Measurements from ENCODE around the gene MSANTD2. TPM values are rescaled to one million over a fixed set of nuclear protein-coding genes. Genes with fewer than 3 reads are reported as not detected.
A peak's percentile ranks its signal among the peaks of the same experiment; 100 is the strongest.

The MSANTD2 gene
- total and polyA plus RNA-seq, 9 of the 15 experiments (the other 6 are each of a cell fraction or from before 2014, with no cell fraction given), result 1.3 to 9.9 (median 5.3) TPM

GRCh38 chr11:124748100-124748418 lies 52.1 kb downstream of the MSANTD2 start:
- intact Hi-C loops (cut with micrococcal nuclease), result no loop called here
- in situ Hi-C loops (cut with MboI), result no loop called here

GRCh38 chr11:124747406-124748099 lies 52.7 kb downstream of the MSANTD2 start:
- intact Hi-C loops (cut with micrococcal nuclease) (no loop called here), in situ Hi-C loops (cut with MboI) (no loop called here)
- no peaks in the 10 kb centered on the region for H3K79me2 ChIP-seq (ENCODE audit: control insufficient read depth, insufficient read depth, low read length)
- WGBS (ENCODE audit: insufficient coverage, low coverage, missing lambda C conversion rate), result 29% methylated on average over 14 of the region's 14 CpGs
- H3K36me3 ChIP-seq (ENCODE audit: control insufficient read depth, insufficient read depth, low read length), result no peaks in the 10 kb centered on the region
- CTCF ChIA-PET (ENCODE audit: low intra/inter-chr PET ratio), result no interaction called here
- POLR2A ChIA-PET, result interaction anchor here (0.5 to 1.0 kb wide), 2 partner anchors 11 to 328 kb away, joined by 3 read pairs; no protein-coding TSS in a partner anchor
- H3K4me3 ChIP-seq, result no peak overlapping the region
- no peak overlapping the region for H3K9ac ChIP-seq (ENCODE audit: insufficient read depth in 1 of 2, low read depth in 2 of 2, low read length in 2 of 2)
- peaks cover 15 to 58% of the 10 kb centered on the region in 2 experiments; a peak in 4 of 5 replicates for H3K27me3 ChIP-seq (ENCODE audit: control insufficient read depth in 2 of 2, insufficient read depth in 2 of 2, low read length in 2 of 2)
- DNase-seq (ENCODE audit: extremely low read depth in 1 of 4, low spot score in 3 of 4) (no peak), FAIRE-seq (no peak), ATAC-seq (no peak)
- no peak overlapping the region for H3K27ac ChIP-seq (ENCODE audit: extremely low read depth, low read depth, low read length)
- H3K4me1 ChIP-seq (replicated peaks in 1 of 2; ENCODE audit: control insufficient read depth in 2 of 2, insufficient read depth in 2 of 2, low read length in 2 of 2), result peaks cover 7 to 21% of the 10 kb centered on the region in 2 experiments; a peak in 4 of 5 replicates
- 0 out of 2 replicates have a peak, but pooled peaks cover 2% of the 10 kb centered on the region for H4K20me1 ChIP-seq (replicated peaks; ENCODE audit: control insufficient read depth, insufficient read depth, low read length)
- H3K9me1 ChIP-seq (ENCODE audit: control insufficient read depth, insufficient read depth, low read length), result no peaks in the 10 kb centered on the region
- no TSS peak for BruUV-seq (replicated peaks)
- H3K9me3 ChIP-seq (replicated peaks; ENCODE audit: control insufficient read depth, insufficient read depth, low read depth, low read length), result no peaks in the 10 kb centered on the region
- H3K4me2 ChIP-seq (ENCODE audit: insufficient read depth, low read length), result peak overlapping the region; percentile 18; the same call in 1 of the 2 replicates
- H2AFZ ChIP-seq (ENCODE audit: low read depth, low read length), result peak overlapping the region; percentile 74; the same call in 1 of the 2 replicates
- TF ChIP-seq SRF (CRISPR knock-in tag; IDR thresholded peaks at IDR 0.05) (no peak), THRAP3 (IDR thresholded peaks at IDR 0.05; ENCODE audit: borderline replicate concordance) (no peak), DIDO1 (tag; IDR thresholded peaks at IDR 0.05; ENCODE audit: low read depth) (no peak), CHAMP1 (IDR thresholded peaks at IDR 0.05) (no peak), MAFG (tag; conservative IDR thresholded peaks at IDR 0.05) (no peak), STAT5B (CRISPR knock-in tag; IDR thresholded peaks at IDR 0.05) (no peak), THRA (IDR thresholded peaks at IDR 0.05) (no peak), ZFP36 (IDR thresholded peaks at IDR 0.05; ENCODE audit: low read depth, low read length, partially characterized antibody) (no peak)

More at GRCh38 chr11:124748100-124748418, 52.1 kb downstream of the MSANTD2 start:
- no peaks in the 10 kb centered on the region for H3K79me2 ChIP-seq (ENCODE audit: control insufficient read depth, insufficient read depth, low read length)
- H3K9me1 ChIP-seq (ENCODE audit: control insufficient read depth, insufficient read depth, low read length), result no peaks in the 10 kb centered on the region
- H3K27me3 ChIP-seq (ENCODE audit: control insufficient read depth in 2 of 2, insufficient read depth in 2 of 2, low read length in 2 of 2), result peaks cover 15 to 57% of the 10 kb centered on the region in 2 experiments; a peak in 4 of 5 replicates
- 16% methylated on average over 5 of the region's 7 CpGs for WGBS (ENCODE audit: insufficient coverage, low coverage, missing lambda C conversion rate)
- no peak overlapping the region for H3K27ac ChIP-seq (ENCODE audit: extremely low read depth, low read depth, low read length)
- DNase-seq (ENCODE audit: extremely low read depth in 1 of 4, low spot score in 3 of 4) (no peak), ATAC-seq (no peak), FAIRE-seq (no peak)
- ChIA-PET CTCF (ENCODE audit: low intra/inter-chr PET ratio) (no interaction called here), POLR2A (interaction anchor here (0.5 to 1.0 kb wide), 2 partner anchors 10 to 328 kb away, joined by 3 read pairs; no protein-coding TSS in a partner anchor)
- no peaks in the 10 kb centered on the region for H4K20me1 ChIP-seq (replicated peaks; ENCODE audit: control insufficient read depth, insufficient read depth, low read length)
- BruUV-seq (replicated peaks), result no TSS peak
- H3K9ac ChIP-seq (ENCODE audit: insufficient read depth in 1 of 2, low read depth in 2 of 2, low read length in 2 of 2), result no peak overlapping the region; a peak in 2 of 4 replicates
- TF ChIP-seq NR3C1 (CRISPR knock-in tag; IDR thresholded peaks at IDR 0.05) (no peak), ZNF41 (CRISPR knock-in tag; conservative IDR thresholded peaks at IDR 0.05) (no peak), PTTG1 (tag; IDR thresholded peaks at IDR 0.05; ENCODE audit: low read depth) (no peak), TCF15 (CRISPR knock-in tag; IDR thresholded peaks at IDR 0.05) (no peak)
- no peak overlapping the region for H3K4me2 ChIP-seq (ENCODE audit: insufficient read depth, low read length)
- H3K4me1 ChIP-seq (replicated peaks in 1 of 2; ENCODE audit: control insufficient read depth in 2 of 2, insufficient read depth in 2 of 2, low read length in 2 of 2), result peaks cover 12 to 21% of the 10 kb centered on the region in 2 experiments; a peak in 4 of 5 replicates
- H2AFZ ChIP-seq (ENCODE audit: low read depth, low read length), result no peak overlapping the region
- H3K36me3 ChIP-seq (ENCODE audit: control insufficient read depth, insufficient read depth, low read length), result no peaks in the 10 kb centered on the region
- H3K9me3 ChIP-seq (replicated peaks; ENCODE audit: control insufficient read depth, insufficient read depth, low read depth, low read length), result no peaks in the 10 kb centered on the region
- no peak overlapping the region for H3K4me3 ChIP-seq
